ENCODE measurements around the gene ABCG2.
"Not testable (repeated sequence)": the region's sequence is repeated elsewhere in the genome, so short reads cannot be mapped to it uniquely, and the experiment has no call there.

Gene ABCG2

GRCh38 chr4:88134111-88134510 lies 24.3 kb downstream of the ABCG2 start:
- TF ChIP-seq, protein P1, sequence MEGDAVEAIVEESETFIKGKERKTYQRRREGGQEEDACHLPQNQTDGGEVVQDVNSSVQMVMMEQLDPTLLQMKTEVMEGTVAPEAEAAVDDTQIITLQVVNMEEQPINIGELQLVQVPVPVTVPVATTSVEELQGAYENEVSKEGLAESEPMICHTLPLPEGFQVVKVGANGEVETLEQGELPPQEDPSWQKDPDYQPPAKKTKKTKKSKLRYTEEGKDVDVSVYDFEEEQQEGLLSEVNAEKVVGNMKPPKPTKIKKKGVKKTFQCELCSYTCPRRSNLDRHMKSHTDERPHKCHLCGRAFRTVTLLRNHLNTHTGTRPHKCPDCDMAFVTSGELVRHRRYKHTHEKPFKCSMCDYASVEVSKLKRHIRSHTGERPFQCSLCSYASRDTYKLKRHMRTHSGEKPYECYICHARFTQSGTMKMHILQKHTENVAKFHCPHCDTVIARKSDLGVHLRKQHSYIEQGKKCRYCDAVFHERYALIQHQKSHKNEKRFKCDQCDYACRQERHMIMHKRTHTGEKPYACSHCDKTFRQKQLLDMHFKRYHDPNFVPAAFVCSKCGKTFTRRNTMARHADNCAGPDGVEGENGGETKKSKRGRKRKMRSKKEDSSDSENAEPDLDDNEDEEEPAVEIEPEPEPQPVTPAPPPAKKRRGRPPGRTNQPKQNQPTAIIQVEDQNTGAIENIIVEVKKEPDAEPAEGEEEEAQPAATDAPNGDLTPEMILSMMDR (IDR thresholded peaks at IDR 0.05; ENCODE audit: borderline replicate concordance, control extremely low read depth, extremely low read depth, insufficient read depth, missing control alignments), result no peak
- DNase-seq (ENCODE audit: low spot score), result no peak
- in situ Hi-C loops (cut with MboI; ENCODE audit: low sequenced_read_pairs, unreplicated experiment), result no loop called here

DNA sequence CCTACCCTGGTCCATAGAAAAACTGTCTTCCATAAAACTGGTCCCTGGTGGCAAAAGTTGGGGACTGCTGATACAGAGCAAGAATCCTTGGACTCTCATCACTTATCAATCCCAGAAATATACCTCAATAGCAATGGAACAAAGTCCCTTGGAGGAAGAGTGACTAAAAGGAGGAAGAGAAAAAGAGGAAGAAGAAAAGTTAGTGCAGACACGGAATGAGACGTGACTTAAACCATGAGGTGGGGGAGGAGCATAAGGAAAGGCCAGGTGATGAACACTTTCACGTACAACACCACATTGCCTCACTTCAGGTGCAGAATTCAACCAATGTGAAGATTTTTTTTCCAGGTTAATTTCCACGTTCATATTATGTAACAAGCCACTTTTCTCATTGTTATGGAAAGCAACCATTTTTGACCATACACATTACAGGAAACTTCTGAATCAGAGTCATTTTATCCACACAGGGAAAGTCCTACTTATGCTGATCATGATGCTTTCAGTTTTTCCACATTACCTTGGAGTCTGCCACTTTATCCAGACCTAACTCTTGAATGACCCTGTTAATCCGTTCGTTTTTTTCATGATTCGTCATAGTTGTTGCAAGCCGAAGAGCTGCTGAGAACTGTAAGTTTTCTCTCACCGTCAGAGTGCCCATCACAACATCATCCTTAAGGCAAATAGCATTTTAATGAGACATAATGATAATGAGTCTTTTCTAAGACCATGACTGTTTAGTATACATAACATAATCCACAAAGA lies 27.7 kb downstream of the ABCG2 start:
- in situ Hi-C loops (cut with MboI; ENCODE audit: low sequenced_read_pairs, unreplicated experiment), result no loop called here
- no peak for DNase-seq (ENCODE audit: low spot score)
- TF ChIP-seq, protein P1 (IDR thresholded peaks at IDR 0.05; ENCODE audit: borderline replicate concordance, control extremely low read depth, extremely low read depth, insufficient read depth, missing control alignments), result no peak

GRCh38 chr4:88130003-88130402 lies 28.4 kb downstream of the ABCG2 start:
- in situ Hi-C loops (cut with MboI; ENCODE audit: low sequenced_read_pairs, unreplicated experiment), result no loop called here
- DNase-seq (ENCODE audit: low spot score), result no peak
- TF ChIP-seq, protein P1 (IDR thresholded peaks at IDR 0.05; ENCODE audit: borderline replicate concordance, control extremely low read depth, extremely low read depth, insufficient read depth, missing control alignments), result no peak

- DNase-seq (ENCODE audit: low spot score); in situ Hi-C loops (cut with MboI; ENCODE audit: low sequenced_read_pairs, unreplicated experiment): not testable (repeated sequence)
Observed at GRCh38 chr4:88122260-88122659, 36.2 kb downstream of the ABCG2 start.

DNA sequence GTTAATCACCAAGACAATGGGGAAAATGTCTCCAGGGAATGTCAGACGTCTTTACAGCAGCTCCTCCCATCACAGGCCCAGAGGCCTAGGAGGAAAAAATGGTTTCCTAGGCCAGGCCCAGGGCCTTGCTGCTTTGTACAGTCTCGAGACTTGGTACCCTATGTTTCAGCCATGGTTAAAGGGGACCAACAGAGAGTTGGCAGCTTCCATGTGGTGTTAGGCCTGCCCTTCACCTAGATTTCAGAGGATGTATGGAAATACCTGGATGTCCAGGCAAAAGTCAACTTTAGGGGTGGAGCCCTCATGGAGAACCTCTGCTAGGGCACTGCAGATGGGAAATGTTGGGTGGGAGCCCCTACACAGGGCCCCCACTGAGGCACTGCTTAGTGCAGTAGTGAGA lies 38.5 kb downstream of the ABCG2 start:
- in situ Hi-C loops (cut with MboI; ENCODE audit: low sequenced_read_pairs, unreplicated experiment), result no loop called here
- no peak for DNase-seq (ENCODE audit: low spot score)
- TF ChIP-seq, protein P1 (IDR thresholded peaks at IDR 0.05; ENCODE audit: borderline replicate concordance, control extremely low read depth, extremely low read depth, insufficient read depth, missing control alignments), result no peak

- in situ Hi-C loops (cut with MboI; ENCODE audit: low sequenced_read_pairs, unreplicated experiment), result no loop called here
- no peak for DNase-seq (ENCODE audit: low spot score)
- TF ChIP-seq, protein P1 (IDR thresholded peaks at IDR 0.05; ENCODE audit: borderline replicate concordance, control extremely low read depth, extremely low read depth, insufficient read depth, missing control alignments), result no peak
Observed at GRCh38 chr4:88115587-88115986, 42.9 kb downstream of the ABCG2 start.

DNA sequence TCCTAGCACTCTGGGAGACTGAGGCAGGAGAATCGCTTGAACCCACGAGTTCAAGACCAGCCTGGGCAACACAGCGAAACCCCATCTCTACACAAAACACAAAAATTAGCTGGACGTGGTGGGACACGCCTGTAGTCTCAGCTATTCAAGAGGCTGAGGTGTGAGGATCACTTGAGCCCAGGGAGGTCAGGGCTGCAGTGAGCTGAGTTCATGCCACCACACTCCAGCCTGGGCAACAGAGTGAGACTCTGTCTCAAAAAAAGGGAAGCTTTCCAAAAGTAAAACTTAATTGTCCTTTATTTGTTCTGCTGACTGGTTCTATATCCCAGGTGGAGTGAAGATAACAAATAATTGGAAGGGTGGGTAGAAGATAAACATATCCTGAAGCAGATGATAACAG lies 45.6 kb downstream of the ABCG2 start:
- TF ChIP-seq, protein P1 (IDR thresholded peaks at IDR 0.05; ENCODE audit: borderline replicate concordance, control extremely low read depth, extremely low read depth, insufficient read depth, missing control alignments), result no peak
- in situ Hi-C loops (cut with MboI; ENCODE audit: low sequenced_read_pairs, unreplicated experiment), result no loop called here
- DNase-seq (ENCODE audit: low spot score), result no peak

Measured in GM13976 (cell line).